OCI-LY7 (cell line): ENCODE measurements around the gene PHGDH. TPM values are rescaled to one million over a fixed set of nuclear protein-coding genes. Genes with fewer than 3 reads are reported as not detected.

Experiments
- BruUV-seq: library from RNA; stranded (reverse); fragments of 400-500 nt; replicated peaks from 2 replicates; lab custom pipeline; 2021; lab: Mats Ljungman, UMichigan
- CTCF ChIA-PET: fragments of 300-600 bp; sonication (Branson Sonifier 250); formaldehyde crosslinking; loops from one replicate; lab custom pipeline; 2022; ENCODE audit warnings: antibody characterized with exemption; ENCODE audit not compliant: unreplicated experiment; lab: Charles Lee
- POLR2A ChIA-PET: fragments of 300-600 bp; sonication (Branson Sonifier 250); formaldehyde crosslinking; loops from one replicate; lab custom pipeline; 2022; ENCODE audit warnings: antibody characterized with exemption; lab: Charles Lee
- DNase-seq: peaks from one replicate; pipeline ENCODE4 v3.0.0-alpha.2; 2015; ENCODE audit warnings: low spot score
- H2AFZ ChIP-seq: fragments of 200-600 bp; sonication (generic), shearing (Covaris generic); 2 replicates; pipeline ENCODE4 v1.6.1; 2014; ENCODE audit warnings: mild to moderate bottlenecking, antibody characterized with exemption, low read length, moderate library complexity
- H3K27ac ChIP-seq: fragments of 200-600 bp; sonication (generic); 2 replicates; pipeline ENCODE4 v1.5.1; 2014; ENCODE audit warnings: mixed run types, low read depth, mild to moderate bottlenecking, moderate library complexity, low read length, inconsistent platforms; ENCODE audit not compliant: poor library complexity, severe bottlenecking
- H3K36me3 ChIP-seq: fragments of 200-600 bp; sonication (generic); 2 replicates; pipeline ENCODE4 v1.6.1; 2014; ENCODE audit warnings: mild to moderate bottlenecking, antibody characterized with exemption, low read length, moderate library complexity, mixed read lengths; ENCODE audit not compliant: insufficient read depth
- H3K4me1 ChIP-seq: fragments of 200-600 bp; sonication (generic); 2 replicates; pipeline ENCODE4 v1.5.1; 2014; ENCODE audit warnings: mild to moderate bottlenecking, low read length; ENCODE audit not compliant: insufficient read depth, poor library complexity, severe bottlenecking
- H3K4me2 ChIP-seq: fragments of 200-600 bp; sonication (generic); 2 replicates; pipeline ENCODE4 v1.6.1; 2014; ENCODE audit warnings: mild to moderate bottlenecking, low read length
- H3K4me3 ChIP-seq: fragments of 200-600 bp; sonication (generic); 2 replicates; pipeline ENCODE4 v1.5.1; 2014; ENCODE audit warnings: mild to moderate bottlenecking, low read depth, low read length; ENCODE audit not compliant: poor library complexity, severe bottlenecking
- H3K79me2 ChIP-seq: fragments of 200-600 bp; sonication (generic); 2 replicates; pipeline ENCODE4 v1.6.1; 2016; ENCODE audit warnings: low read depth, mild to moderate bottlenecking, low read length, moderate library complexity, mixed read lengths; ENCODE audit not compliant: insufficient read depth
- H3K9me2 ChIP-seq: fragments of 200-600 bp; sonication (generic); 2 replicates; pipeline ENCODE4 v1.6.1; 2016; ENCODE audit warnings: mild to moderate bottlenecking, low read length, mixed read lengths; ENCODE audit not compliant: insufficient read depth
- H3K9me3 ChIP-seq: fragments of 200-600 bp; sonication (generic); 2 replicates; pipeline ENCODE4 v1.6.1; 2014; ENCODE audit warnings: mild to moderate bottlenecking, mixed run types, low read length, mixed read lengths
- H4K20me1 ChIP-seq: fragments of 200-600 bp; sonication (generic); 2 replicates; pipeline ENCODE4 v1.6.1; 2014; ENCODE audit warnings: mild to moderate bottlenecking, antibody characterized with exemption, low read length, moderate library complexity, mixed read lengths; ENCODE audit not compliant: insufficient read depth
- CTCF ChIP-seq: fragments of 200-600 bp; sonication (generic); conservative IDR thresholded peaks from 2 replicates; pipeline ENCODE4 v1.5.1; 2014; ENCODE audit warnings: mild to moderate bottlenecking, antibody characterized with exemption, low read length, moderate library complexity, mixed read lengths
- EZH2phosphoT487 ChIP-seq: fragments of 200-600 bp; sonication (generic); IDR thresholded peaks from 2 replicates; pipeline ENCODE4 v1.6.1; 2018; ENCODE audit warnings: low read depth, borderline replicate concordance, mild to moderate bottlenecking, mixed run types, antibody characterized with exemption, low read length, moderate library complexity, mixed read lengths
- intact Hi-C: fragments of 100-400 bp; cut with micrococcal nuclease; formaldehyde crosslinking; loops from one replicate; pipeline ENCODE4 v1.10.0; 2022; ENCODE audit not compliant: unreplicated experiment
- total RNA-seq, 2 experiments: library from RNA; depleted of rRNA in 1 of 2; stranded (reverse); fragments of >200 nt in 1 of 2; shearing (Covaris generic) in 1 of 2; gene quantifications; 2 replicates each; pipeline ENCODE4 v1.2.3, GENCODE V29; 2014 to 2022

Gene PHGDH
- total RNA-seq, 2 experiments from 2014 or later = 287 to 451 TPM

GRCh38 chr1:119752592-119752991 lies 40.9 kb downstream of the PHGDH start:
- no peak for DNase-seq
- no peaks in the 10 kb centered on the region for H3K9me3 ChIP-seq
- ChIA-PET CTCF (no interaction called here), POLR2A (interaction anchor here (1.1 kb wide), 1 partner anchor 41 kb away, joined by 5 read pairs; the partner anchor contains the start of gene PHGDH)
- H3K79me2 ChIP-seq = no peaks in the 10 kb centered on the region
- no peaks in the 10 kb centered on the region for H3K36me3 ChIP-seq
- H3K4me3 ChIP-seq = no peak overlapping the region
- H3K9me2 ChIP-seq = no peaks in the 10 kb centered on the region
- no TSS peak for BruUV-seq
- H3K4me1 ChIP-seq = no peaks in the 10 kb centered on the region
- H3K4me2 ChIP-seq = no peak overlapping the region
- TF ChIP-seq EZH2phosphoT487 = no peak
- TF ChIP-seq CTCF = no peak
- no peak overlapping the region for H3K27ac ChIP-seq
- no peak overlapping the region for H2AFZ ChIP-seq
- no peaks in the 10 kb centered on the region for H4K20me1 ChIP-seq
- intact Hi-C loops = loop anchor here (10.0 kb wide), 1 partner anchor 78 kb away; no protein-coding TSS in a partner anchor

- no peaks in the 10 kb centered on the region for H3K36me3 ChIP-seq
- H3K79me2 ChIP-seq = no peaks in the 10 kb centered on the region
- intact Hi-C loops = loop anchor here (10.0 kb wide), 1 partner anchor 84 kb away; no protein-coding TSS in a partner anchor
- no peaks in the 10 kb centered on the region for H3K9me2 ChIP-seq
- H3K4me2 ChIP-seq = no peak overlapping the region
- BruUV-seq = no TSS peak
- H3K4me1 ChIP-seq = no peaks in the 10 kb centered on the region
- H2AFZ ChIP-seq = no peak overlapping the region
- no peak for DNase-seq
- H4K20me1 ChIP-seq = no peaks in the 10 kb centered on the region
- no peak overlapping the region for H3K27ac ChIP-seq
- H3K4me3 ChIP-seq = no peak overlapping the region
- TF ChIP-seq CTCF = no peak
- no peak for TF ChIP-seq EZH2phosphoT487
- ChIA-PET CTCF (no interaction called here), POLR2A (no interaction called here)
- no peaks in the 10 kb centered on the region for H3K9me3 ChIP-seq
Observed at GRCh38 chr1:119758584-119758983, 46.9 kb downstream of the PHGDH start.

GRCh38 chr1:119762409-119762808 lies 50.7 kb downstream of the PHGDH start:
- Histone ChIP-seq H3K4me1 (no peaks in the 10 kb centered on the region), H3K9me3 (no peaks in the 10 kb centered on the region), H3K79me2 (no peaks in the 10 kb centered on the region), H3K4me2 (no peak overlapping the region), H2AFZ (no peak overlapping the region), H3K9me2 (no peaks in the 10 kb centered on the region), H3K36me3 (no peaks in the 10 kb centered on the region), H3K27ac (no peak overlapping the region), H3K4me3 (no peak overlapping the region), H4K20me1 (no peaks in the 10 kb centered on the region)
- CTCF ChIA-PET = no interaction called here
- DNase-seq = no peak
- no TSS peak for BruUV-seq
- POLR2A ChIA-PET = no interaction called here
- no peak for TF ChIP-seq CTCF
- no peak for TF ChIP-seq EZH2phosphoT487
- intact Hi-C loops = no loop called here
